Suprapubic skin (tissue), 4 donors: ENCODE data around the gene FGD3. TPM values are rescaled to one million over a fixed set of nuclear protein-coding genes. Genes with fewer than 3 reads are reported as not detected.

ENCODE experiments used
- DNase-seq, 2 donors: peaks; one replicate each; pipeline ENCODE4 v3.0.0-alpha.2; 2019; ENCODE audit warnings: low spot score in 2 of 2
- H3K27ac ChIP-seq: fragments of 200-600 bp; sonication (generic); one replicate; pipeline ENCODE4 v1.5.1; 2019
- H3K27me3 ChIP-seq: fragments of 200-600 bp; sonication (generic); one replicate; pipeline ENCODE4 v1.5.1; 2019
- H3K36me3 ChIP-seq: fragments of 200-600 bp; sonication (generic); one replicate; pipeline ENCODE4 v1.5.1; 2019
- H3K4me1 ChIP-seq: fragments of 200-600 bp; sonication (generic); one replicate; pipeline ENCODE4 v1.5.1; 2019
- H3K4me3 ChIP-seq: fragments of 200-600 bp; sonication (generic); one replicate; pipeline ENCODE4 v1.5.1; 2019; ENCODE audit warnings: mild to moderate bottlenecking
- H3K9me3 ChIP-seq: fragments of 200-600 bp; sonication (generic); one replicate; pipeline ENCODE4 v1.5.1; 2019
- CTCF ChIP-seq, 2 donors: fragments of 200-600 bp in 1 of 2; fragments of 450-650 bp in 1 of 2; sonication (generic) in 1 of 2; IDR thresholded peaks; one replicate each; pipeline ENCODE4 v1.5.1; 2016 to 2019; ENCODE audit warnings: antibody characterized with exemption in 2 of 2, mild to moderate bottlenecking in 1 of 2, moderate library complexity in 1 of 2
- EP300 ChIP-seq: sonication (generic); formaldehyde crosslinking; IDR thresholded peaks from one replicate; pipeline ENCODE4 v1.6.1; 2017; ENCODE audit warnings: antibody characterized with exemption
- POLR2A ChIP-seq, 2 donors: fragments of 450-650 bp; IDR thresholded peaks; one replicate each; pipeline ENCODE4 v1.6.1; 2017; ENCODE audit warnings: antibody characterized with exemption in 2 of 2, mild to moderate bottlenecking in 2 of 2, moderate library complexity in 2 of 2
- POLR2AphosphoS5 ChIP-seq, 3 donors: sonication (generic); formaldehyde crosslinking; IDR thresholded peaks; one replicate each; pipeline ENCODE4 v1.6.1; 2017; ENCODE audit warnings: antibody characterized with exemption in 3 of 3
- WGBS: methylation state at CpG from one replicate; pipeline ENCODE4 v1.1.5; 2018; 5-methylcytosine and 5-hydroxymethylcytosine counted together
- total RNA-seq, 4 donors: library from RNA; depleted of rRNA; stranded (reverse); fragments of >200 nt; gene quantifications; one replicate each; pipeline ENCODE4 v1.1.0, GENCODE V29; 2016

Gene FGD3
- total RNA-seq, 4 donors from 2014 or later, result 4.6 to 9.2 (median 6.6) TPM

- Histone ChIP-seq H3K4me1 (no peaks in the 10 kb centered on the region), H3K36me3 (no peaks in the 10 kb centered on the region), H3K4me3 (no peak overlapping the region), H3K27ac (no peak overlapping the region), H3K27me3 (no peaks in the 10 kb centered on the region), H3K9me3 (no peaks in the 10 kb centered on the region)
- TF ChIP-seq EP300, result no peak
- no peak for TF ChIP-seq POLR2AphosphoS5 (IDR thresholded peaks at IDR 0.05)
- no peak for TF ChIP-seq POLR2A (IDR thresholded peaks at IDR 0.05)
- no peak for TF ChIP-seq CTCF (IDR thresholded peaks at IDR 0.05)
- peak; percentile 44 to 53 for DNase-seq
- WGBS, result 76% methylated on average over 2 of the region's 3 CpGs
Observed at GRCh38 chr9:92960561-92961290, 13.4 kb downstream of the FGD3 start.

- Histone ChIP-seq H3K4me1 (peaks cover 6% of the 10 kb centered on the region), H3K27me3 (no peaks in the 10 kb centered on the region), H3K4me3 (no peak overlapping the region), H3K27ac (no peak overlapping the region), H3K36me3 (no peaks in the 10 kb centered on the region), H3K9me3 (no peaks in the 10 kb centered on the region)
- TF ChIP-seq CTCF (IDR thresholded peaks at IDR 0.05) (no peak), POLR2A (IDR thresholded peaks at IDR 0.05) (no peak), POLR2AphosphoS5 (IDR thresholded peaks at IDR 0.05) (no peak), EP300 (no peak)
- peak; percentile 46 to 61 for DNase-seq
- WGBS, result 73% methylated on average over 2 of the region's 3 CpGs
Observed at GRCh38 chr9:92961627-92962302, 14.4 kb downstream of the FGD3 start.

- H3K27me3 ChIP-seq, result no peaks in the 10 kb centered on the region
Observed at GRCh38 chr9:92962303-92962649, 15.0 kb downstream of the FGD3 start.

GRCh38 chr9:92962846-92963245 is 15.5 kb downstream of the FGD3 start:
- Histone ChIP-seq H3K27ac (no peak overlapping the region), H3K4me1 (peaks cover 6% of the 10 kb centered on the region), H3K9me3 (no peaks in the 10 kb centered on the region), H3K36me3 (no peaks in the 10 kb centered on the region), H3K4me3 (no peak overlapping the region), H3K27me3 (no peaks in the 10 kb centered on the region)
- WGBS, result 95% methylated on average over 7 of the region's 7 CpGs
- TF ChIP-seq POLR2AphosphoS5 (IDR thresholded peaks at IDR 0.05), result no peak
- no peak for TF ChIP-seq EP300
- TF ChIP-seq POLR2A (IDR thresholded peaks at IDR 0.05), result no peak
- no peak for TF ChIP-seq CTCF (IDR thresholded peaks at IDR 0.05)
- peak; percentile 16 to 44 for DNase-seq

More at GRCh38 chr9:92962303-92962649, 15.0 kb downstream of the FGD3 start:
- WGBS, result no CpG with 5 or more reads among the region's 2 CpGs
- Histone ChIP-seq H3K27ac (no peak overlapping the region), H3K4me1 (peaks cover 6% of the 10 kb centered on the region), H3K36me3 (no peaks in the 10 kb centered on the region), H3K4me3 (no peak overlapping the region), H3K9me3 (no peaks in the 10 kb centered on the region)
- peak; percentile 27 to 48 for DNase-seq
- TF ChIP-seq EP300 (no peak), CTCF (IDR thresholded peaks at IDR 0.05) (no peak), POLR2A (IDR thresholded peaks at IDR 0.05) (no peak), POLR2AphosphoS5 (IDR thresholded peaks at IDR 0.05) (no peak)

- TF ChIP-seq POLR2A (IDR thresholded peaks at IDR 0.05), result no peak
- no peak for TF ChIP-seq POLR2AphosphoS5 (IDR thresholded peaks at IDR 0.05)
- no peak for TF ChIP-seq CTCF (IDR thresholded peaks at IDR 0.05)
- TF ChIP-seq EP300, result no peak
- H3K4me1 ChIP-seq, result peaks cover 6% of the 10 kb centered on the region
- H3K9me3 ChIP-seq, result no peaks in the 10 kb centered on the region
- H3K4me3 ChIP-seq, result peak overlapping the region; percentile 37
- H3K27ac ChIP-seq, result peak overlapping the region; percentile 71
- no peaks in the 10 kb centered on the region for H3K27me3 ChIP-seq
- peak; percentile 55 to 77 for DNase-seq
- WGBS, result 75% methylated on average over 15 of the region's 16 CpGs
- H3K36me3 ChIP-seq, result no peaks in the 10 kb centered on the region
Observed at GRCh38 chr9:92963831-92964606, 16.7 kb downstream of the FGD3 start.
